Body of pancreas (tissue), 4 donors: ENCODE data around the gene TRIOBP.

Source experiments
- CTCF ChIP-seq, 7 experiments: fragments of 450-650 bp in 4 of 7; fragments of 200-600 bp in 3 of 7; sonication (generic) in 3 of 7; IDR thresholded peaks; one replicate each; pipeline ENCODE4 v1.5.1; 2016 to 2019; ENCODE audit warnings: antibody characterized with exemption in 7 of 7
- POLR2A ChIP-seq, 3 donors: fragments of 450-650 bp; IDR thresholded peaks; one replicate each; pipeline ENCODE4 v1.6.1; 2016; ENCODE audit warnings: antibody characterized with exemption in 3 of 3, mild to moderate bottlenecking in 2 of 3

DNA sequence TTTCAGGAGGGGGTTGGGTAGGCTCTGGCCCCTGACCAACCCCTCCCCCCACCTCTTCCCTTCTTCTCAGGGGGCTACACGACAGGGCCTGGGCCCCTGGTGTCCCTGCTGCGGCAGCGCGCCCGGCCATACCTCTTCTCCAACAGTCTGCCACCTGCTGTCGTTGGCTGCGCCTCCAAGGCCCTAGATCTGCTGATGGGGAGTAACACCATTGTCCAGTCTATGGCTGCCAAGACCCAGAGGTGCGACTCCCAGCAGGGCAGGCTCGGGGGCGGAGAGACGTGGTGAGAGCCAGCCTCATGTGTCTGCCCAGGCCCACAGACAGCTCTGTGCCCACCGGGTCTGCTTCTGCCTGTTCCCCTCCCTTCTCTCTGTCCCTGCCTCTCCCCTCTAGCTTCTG is 118.7 kb downstream of the TRIOBP start:
- TF ChIP-seq POLR2A (IDR thresholded peaks at IDR 0.05), result no peak
- no peak for TF ChIP-seq CTCF (IDR thresholded peaks at IDR 0.05)
